ENCODE results near the gene HAUS7.

- no peak for TF ChIP-seq POLR2A (IDR thresholded peaks at IDR 0.05)
- peak in 5 of 7 experiments; percentile 42 to 78 (median 63) for TF ChIP-seq CTCF (IDR thresholded peaks at IDR 0.05)
- no peak for TF ChIP-seq EP300 (IDR thresholded peaks at IDR 0.05)
These were observed at the start of gene HAUS7 for GRCh38 chrX:153470411-153471363.

Measured in stomach (tissue), 4 donors.